ENCODE measurements around the gene IGF2BP1.
"Not testable (repeated sequence)": the region's sequence is repeated elsewhere in the genome, so short reads cannot be mapped to it uniquely, and the experiment has no call there.

IGF2BP1 gene

GRCh38 chr17:49018748-49019147 is 21.6 kb downstream of the IGF2BP1 start:
- H3K9me3 ChIP-seq (ENCODE audit: severe bottlenecking) = no peaks in the 10 kb centered on the region
- no peak for TF ChIP-seq CTCF (IDR thresholded peaks at IDR 0.05; ENCODE audit: low read depth, low read length)
- no peak overlapping the region for H3K4me3 ChIP-seq (ENCODE audit: low read depth, low read length)
- H3K27ac ChIP-seq = peak overlapping the region; percentile 6
- H3K27me3 ChIP-seq (ENCODE audit: insufficient read depth, low read depth, severe bottlenecking) = no peaks in the 10 kb centered on the region
- peaks cover 66% of the 10 kb centered on the region for H3K36me3 ChIP-seq
- DNase-seq = peak; percentile 62

GRCh38 chr17:49020609-49021008 is 23.4 kb downstream of the IGF2BP1 start:
- no peak for TF ChIP-seq CTCF (IDR thresholded peaks at IDR 0.05; ENCODE audit: low read depth, low read length)
- H3K4me3 ChIP-seq (ENCODE audit: low read depth, low read length) = no peak overlapping the region
- H3K27me3 ChIP-seq (ENCODE audit: insufficient read depth, low read depth, severe bottlenecking) = no peaks in the 10 kb centered on the region
- H3K9me3 ChIP-seq (ENCODE audit: severe bottlenecking) = no peaks in the 10 kb centered on the region
- peaks cover 70% of the 10 kb centered on the region for H3K36me3 ChIP-seq
- DNase-seq = no peak
- no peak overlapping the region for H3K27ac ChIP-seq

GRCh38 chr17:49021095-49021767 is 24.0 kb downstream of the IGF2BP1 start:
- no peak overlapping the region for H3K27ac ChIP-seq
- TF ChIP-seq CTCF (IDR thresholded peaks at IDR 0.05; ENCODE audit: low read depth, low read length) = no peak
- no peaks in the 10 kb centered on the region for H3K27me3 ChIP-seq (ENCODE audit: insufficient read depth, low read depth, severe bottlenecking)
- peaks cover 69% of the 10 kb centered on the region for H3K36me3 ChIP-seq
- no peak overlapping the region for H3K4me3 ChIP-seq (ENCODE audit: low read depth, low read length)
- no peaks in the 10 kb centered on the region for H3K9me3 ChIP-seq (ENCODE audit: severe bottlenecking)
- DNase-seq = no peak

GRCh38 chr17:49021768-49022103 is 24.6 kb downstream of the IGF2BP1 start:
- no peak for TF ChIP-seq CTCF (IDR thresholded peaks at IDR 0.05; ENCODE audit: low read depth, low read length)
- DNase-seq = no peak
- Histone ChIP-seq H3K4me3 (ENCODE audit: low read depth, low read length) (no peak overlapping the region), H3K36me3 (peaks cover 73% of the 10 kb centered on the region), H3K9me3 (ENCODE audit: severe bottlenecking) (no peaks in the 10 kb centered on the region), H3K27me3 (ENCODE audit: insufficient read depth, low read depth, severe bottlenecking) (no peaks in the 10 kb centered on the region), H3K27ac (no peak overlapping the region)

GRCh38 chr17:49022391-49022941 is 25.3 kb downstream of the IGF2BP1 start:
- Histone ChIP-seq H3K4me3 (ENCODE audit: low read depth, low read length) (no peak overlapping the region), H3K27ac (no peak overlapping the region), H3K9me3 (ENCODE audit: severe bottlenecking) (no peaks in the 10 kb centered on the region), H3K27me3 (ENCODE audit: insufficient read depth, low read depth, severe bottlenecking) (no peaks in the 10 kb centered on the region), H3K36me3 (peaks cover 75% of the 10 kb centered on the region)
- TF ChIP-seq CTCF (IDR thresholded peaks at IDR 0.05; ENCODE audit: low read depth, low read length) = no peak
- DNase-seq = no peak

GRCh38 chr17:49024523-49024922 is 27.3 kb downstream of the IGF2BP1 start:
- no peak for TF ChIP-seq CTCF (IDR thresholded peaks at IDR 0.05; ENCODE audit: low read depth, low read length)
- H3K9me3 ChIP-seq (ENCODE audit: severe bottlenecking) = no peaks in the 10 kb centered on the region

GRCh38 chr17:49026447-49026846 is 29.3 kb downstream of the IGF2BP1 start:
- not testable (repeated sequence) for H3K27ac ChIP-seq; H3K9me3 ChIP-seq (ENCODE audit: severe bottlenecking); H3K27me3 ChIP-seq (ENCODE audit: insufficient read depth, low read depth, severe bottlenecking); DNase-seq; H3K4me3 ChIP-seq (ENCODE audit: low read depth, low read length)
- peaks cover 96% of the 10 kb centered on the region for H3K36me3 ChIP-seq

More at GRCh38 chr17:49024523-49024922, 27.3 kb downstream of the IGF2BP1 start:
- H3K36me3 ChIP-seq = peaks cover 87% of the 10 kb centered on the region
- H3K27ac ChIP-seq = no peak overlapping the region
- no peaks in the 10 kb centered on the region for H3K27me3 ChIP-seq (ENCODE audit: insufficient read depth, low read depth, severe bottlenecking)
- H3K4me3 ChIP-seq (ENCODE audit: low read depth, low read length) = no peak overlapping the region
- DNase-seq = no peak

Data from WERI-Rb-1 (cell line).